Smooth muscle cell (in vitro differentiated cells): ENCODE data around the gene PRPF19. TPM values are rescaled to one million over a fixed set of nuclear protein-coding genes. Genes with fewer than 3 reads are reported as not detected.

Experiments used
- DNase-seq: peaks from one replicate; lab custom pipeline; 2025; ENCODE audit not compliant: unreplicated experiment; lab: John Stamatoyannopoulos, UW
- H2AFZ ChIP-seq: fragments of 200-600 bp; sonication (generic); 2 replicates; pipeline ENCODE4 v1.6.0; 2016; ENCODE audit warnings: antibody characterized with exemption, low read depth, mild to moderate bottlenecking
- H3F3A ChIP-seq: fragments of 200-600 bp; sonication (generic); 2 replicates; pipeline ENCODE4 v1.6.0; 2017; ENCODE audit warnings: antibody characterized with exemption, low read depth
- H3K27ac ChIP-seq: fragments of 200-600 bp; sonication (generic); 2 replicates; pipeline ENCODE4 v1.5.1; 2016; ENCODE audit warnings: low read depth, mild to moderate bottlenecking
- H3K27me3 ChIP-seq: fragments of 200-600 bp; sonication (generic); 2 replicates; pipeline ENCODE4 v1.6.1; 2016; ENCODE audit warnings: low read depth, mild to moderate bottlenecking
- H3K36me3 ChIP-seq: fragments of 200-600 bp; sonication (generic); 2 replicates; pipeline ENCODE4 v1.5.1; 2016; ENCODE audit warnings: low read depth
- H3K4me1 ChIP-seq: fragments of 200-600 bp; sonication (generic); 2 replicates; pipeline ENCODE4 v1.5.1; 2016; ENCODE audit warnings: low read depth
- H3K4me2 ChIP-seq: fragments of 200-600 bp; sonication (generic); 2 replicates; pipeline ENCODE4 v1.6.0; 2016; ENCODE audit warnings: mild to moderate bottlenecking
- H3K4me3 ChIP-seq: fragments of 200-600 bp; sonication (generic); 2 replicates; pipeline ENCODE4 v1.5.1; 2016; ENCODE audit warnings: mild to moderate bottlenecking
- H3K79me2 ChIP-seq: fragments of 200-600 bp; sonication (generic); 2 replicates; pipeline ENCODE4 v1.6.0; 2016; ENCODE audit warnings: low read depth, mild to moderate bottlenecking
- H3K9ac ChIP-seq: fragments of 200-600 bp; sonication (generic); 2 replicates; pipeline ENCODE4 v1.6.0; 2016; ENCODE audit warnings: low read depth
- H3K9me3 ChIP-seq: fragments of 200-600 bp; sonication (generic); replicated peaks from 2 replicates; pipeline ENCODE4 v1.5.1; 2016; ENCODE audit warnings: low read depth
- H4K20me1 ChIP-seq: fragments of 200-600 bp; sonication (generic); 2 replicates; pipeline ENCODE4 v1.6.0; 2016; ENCODE audit warnings: low read depth
- CTCF ChIP-seq: fragments of 200-600 bp; sonication (generic); IDR thresholded peaks from 2 replicates; pipeline ENCODE4 v1.5.1; 2017; ENCODE audit warnings: borderline replicate concordance, mild to moderate bottlenecking, antibody characterized with exemption; ENCODE audit not compliant: insufficient read depth, poor library complexity, severe bottlenecking
- WGBS: methylation state at CpG from one replicate; pipeline ENCODE4 v1.1.7; 2016; ENCODE audit warnings: low lambda C conversion rate; 5-methylcytosine and 5-hydroxymethylcytosine counted together
- polyA plus RNA-seq: library from polyadenylated mRNA; unstranded; fragments of >200 nt; fragmentation: Nextera tagmentation; extraction: Ambion mirVana; gene quantifications from 2 replicates; pipeline ENCODE4 v1.2.1, GENCODE V29; 2016
- total RNA-seq: library from RNA; depleted of rRNA; stranded (reverse); fragments of >200 nt; gene quantifications from 2 replicates; pipeline ENCODE4 v1.2.3, GENCODE V29; 2014

PRPF19 gene
- total and polyA plus RNA-seq, 2 experiments from 2014 or later: 10.2 to 33.0 TPM

GRCh38 chr11:60872124-60872960 is 34.0 kb downstream of the PRPF19 start:
- TF ChIP-seq CTCF: no peak
- no peaks in the 10 kb centered on the region for H3K4me1 ChIP-seq
- WGBS: 93% methylated on average over 6 of the region's 6 CpGs
- no peaks in the 10 kb centered on the region for H3K9me3 ChIP-seq
- peak overlapping the region; percentile 53 for H3K4me2 ChIP-seq
- no peak overlapping the region for H3K9ac ChIP-seq
- no peaks in the 10 kb centered on the region for H3K36me3 ChIP-seq
- no peak overlapping the region for H3K27ac ChIP-seq
- no peaks in the 10 kb centered on the region for H4K20me1 ChIP-seq
- no peaks in the 10 kb centered on the region for H3K27me3 ChIP-seq
- H3K4me3 ChIP-seq: no peak overlapping the region
- H2AFZ ChIP-seq: no peak overlapping the region
- H3K79me2 ChIP-seq: no peaks in the 10 kb centered on the region
- H3F3A ChIP-seq: no peaks in the 10 kb centered on the region
- DNase-seq: no peak

- Histone ChIP-seq H3K27me3 (no peaks in the 10 kb centered on the region), H3K4me2 (no peak overlapping the region), H3K9ac (no peak overlapping the region), H2AFZ (no peak overlapping the region), H3K79me2 (no peaks in the 10 kb centered on the region), H3K4me1 (no peaks in the 10 kb centered on the region), H3K36me3 (no peaks in the 10 kb centered on the region), H3K4me3 (no peak overlapping the region), H4K20me1 (no peaks in the 10 kb centered on the region), H3K27ac (no peak overlapping the region), H3F3A (no peaks in the 10 kb centered on the region), H3K9me3 (no peaks in the 10 kb centered on the region)
- no peak for DNase-seq
- no peak for TF ChIP-seq CTCF
- 95% methylated on average over 7 of the region's 7 CpGs for WGBS
These were observed 34.9 kb downstream of the PRPF19 start for GRCh38 chr11:60871378-60872061.

GRCh38 chr11:60870733-60871377 is 35.5 kb downstream of the PRPF19 start:
- Histone ChIP-seq H3K27me3 (no peaks in the 10 kb centered on the region), H3K9ac (no peak overlapping the region), H3K79me2 (no peaks in the 10 kb centered on the region), H3K4me3 (no peak overlapping the region), H3K4me1 (no peaks in the 10 kb centered on the region), H3K27ac (no peak overlapping the region), H4K20me1 (no peaks in the 10 kb centered on the region), H3K9me3 (no peaks in the 10 kb centered on the region), H3K36me3 (no peaks in the 10 kb centered on the region), H2AFZ (no peak overlapping the region), H3F3A (no peaks in the 10 kb centered on the region), H3K4me2 (no peak overlapping the region)
- TF ChIP-seq CTCF: no peak
- WGBS: 91% methylated on average over 13 of the region's 13 CpGs
- DNase-seq: no peak
